HEK293T (cell line): ENCODE measurements around the gene GPC2.
A peak's percentile ranks its signal among the peaks of the same experiment; 100 is the strongest.

Experiments used
- CTCF ChIA-PET: fragments of 350-600 bp; formaldehyde crosslinking; extraction: SDS; loops from one replicate; lab custom pipeline; 2021; ENCODE audit warnings: antibody characterized with exemption, inconsistent platforms; lab: Yijun Ruan, JAX
- POLR2A ChIA-PET: fragments of 350-600 bp; formaldehyde crosslinking; extraction: SDS; loops from one replicate; lab custom pipeline; 2020; ENCODE audit warnings: antibody characterized with exemption, inconsistent platforms; lab: Yijun Ruan, JAX
- DNase-seq: peaks from one replicate; pipeline ENCODE4 v3.0.0; 2012; ENCODE audit warnings: mixed read lengths; ENCODE audit errors: extremely low spot score
- ARNT ChIP-seq: fragments of 450-650 bp; IDR thresholded peaks from 2 replicates; pipeline ENCODE4 v1.6.1; 2017; ENCODE audit warnings: mild to moderate bottlenecking
- BHLHE40 ChIP-seq: fragments of 450-650 bp; IDR thresholded peaks from 2 replicates; pipeline ENCODE4 v1.6.1; 2016; ENCODE audit warnings: mild to moderate bottlenecking, moderate library complexity, borderline replicate concordance
- CTBP1 ChIP-seq: fragments of 450-650 bp; IDR thresholded peaks from 2 replicates; pipeline ENCODE4 v1.6.1; 2016; ENCODE audit warnings: borderline replicate concordance
- ELF4 ChIP-seq: fragments of 450-650 bp; IDR thresholded peaks from 2 replicates; pipeline ENCODE4 v1.6.1; 2017; ENCODE audit warnings: antibody characterized with exemption
- FOXA1 ChIP-seq: fragments of 450-650 bp; IDR thresholded peaks from 2 replicates; pipeline ENCODE4 v1.6.1; 2016; ENCODE audit warnings: mild to moderate bottlenecking
- FOXK2 ChIP-seq: fragments of 450-650 bp; IDR thresholded peaks from 2 replicates; pipeline ENCODE4 v1.6.1; 2016; ENCODE audit warnings: mild to moderate bottlenecking
- FOXM1 ChIP-seq: fragments of 450-650 bp; IDR thresholded peaks from 2 replicates; pipeline ENCODE4 v1.6.1; 2017; ENCODE audit warnings: mild to moderate bottlenecking, borderline replicate concordance
- HDGF ChIP-seq: fragments of 450-650 bp; IDR thresholded peaks from 2 replicates; pipeline ENCODE4 v1.6.1; 2017; ENCODE audit warnings: antibody characterized with exemption, borderline replicate concordance
- L3MBTL2 ChIP-seq: fragments of 450-650 bp; conservative IDR thresholded peaks from 2 replicates; pipeline ENCODE4 v1.6.1; 2016; ENCODE audit warnings: mild to moderate bottlenecking
- LEF1 ChIP-seq: fragments of 450-650 bp; IDR thresholded peaks from 2 replicates; pipeline ENCODE4 v1.6.1; 2017; ENCODE audit warnings: mild to moderate bottlenecking, borderline replicate concordance
- NFRKB ChIP-seq: fragments of 450-650 bp; IDR thresholded peaks from 2 replicates; pipeline ENCODE4 v1.6.1; 2016; ENCODE audit warnings: mild to moderate bottlenecking, moderate library complexity
- PKNOX1 ChIP-seq: fragments of 450-650 bp; IDR thresholded peaks from 2 replicates; pipeline ENCODE4 v1.6.1; 2016
- SP1 ChIP-seq: fragments of 450-650 bp; IDR thresholded peaks from 2 replicates; pipeline ENCODE4 v1.6.1; 2017
- SUZ12 ChIP-seq: fragments of 450-650 bp; IDR thresholded peaks from 2 replicates; pipeline ENCODE4 v1.6.1; 2016; ENCODE audit warnings: mild to moderate bottlenecking
- TARDBP ChIP-seq: fragments of 450-650 bp; IDR thresholded peaks from 2 replicates; pipeline ENCODE4 v1.6.1; 2016
- ZNF384 ChIP-seq: fragments of 450-650 bp; IDR thresholded peaks from 2 replicates; pipeline ENCODE4 v1.6.1; 2016

The GPC2 gene

GRCh38 chr7:100171087-100171681, 6.0 kb downstream of the GPC2 start:
- DNase-seq = no peak
- TF ChIP-seq ELF4 = no peak
- TF ChIP-seq PKNOX1 = no peak
- no peak for TF ChIP-seq FOXA1
- no peak for TF ChIP-seq NFRKB
- TF ChIP-seq SP1 = no peak
- no peak for TF ChIP-seq ARNT
- TF ChIP-seq SUZ12 = no peak
- TF ChIP-seq ZNF384 = no peak
- no peak for TF ChIP-seq FOXM1
- TF ChIP-seq FOXK2 = no peak
- TF ChIP-seq L3MBTL2 = no peak
- POLR2A ChIA-PET = no interaction called here
- CTCF ChIA-PET = no interaction called here

GRCh38 chr7:100170101-100170897, 6.9 kb downstream of the GPC2 start:
- DNase-seq = no peak
- ChIA-PET POLR2A (no interaction called here), CTCF (no interaction called here)
- peak; percentile 57 for TF ChIP-seq PKNOX1
- TF ChIP-seq BHLHE40 = no peak

GRCh38 chr7:100169147-100169850, 7.9 kb downstream of the GPC2 start:
- ChIA-PET POLR2A (interaction anchor here (1.1 kb wide), 1 partner anchor 81 kb away, joined by 3 read pairs; the partner anchor contains the start of gene COPS6), CTCF (interaction anchor here (2.2 kb wide), 1 partner anchor 39 kb away, joined by 8 read pairs; no protein-coding TSS in a partner anchor)
- TF ChIP-seq BHLHE40 = no peak
- no peak for TF ChIP-seq ELF4
- TF ChIP-seq PKNOX1 = no peak
- no peak for TF ChIP-seq FOXA1
- TF ChIP-seq FOXM1 = no peak
- no peak for TF ChIP-seq FOXK2
- no peak for DNase-seq

DNA sequence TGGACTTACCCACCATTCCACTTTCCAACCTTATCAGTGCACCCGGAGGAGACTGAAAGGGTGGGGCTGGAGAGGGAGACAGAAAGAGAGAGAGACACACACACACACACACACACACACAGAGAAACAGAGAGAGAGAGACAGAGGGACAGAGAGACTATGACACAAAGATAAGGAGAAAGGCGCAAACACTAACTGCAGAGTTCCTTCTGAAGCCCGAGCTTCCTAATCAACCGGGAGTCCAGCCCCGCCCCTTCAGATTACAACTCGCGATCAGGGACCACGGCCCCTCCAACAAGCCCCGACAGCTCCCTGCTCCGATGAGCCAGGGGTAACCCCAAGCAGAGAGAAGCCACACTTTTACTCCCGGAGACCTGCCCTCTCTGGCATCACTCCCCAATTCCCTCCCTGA, 9.3 kb downstream of the GPC2 start:
- TF ChIP-seq HDGF (no peak), ELF4 (no peak), BHLHE40 (no peak), NFRKB (no peak), CTBP1 (no peak), TARDBP (no peak), SP1 (no peak), L3MBTL2 (no peak), SUZ12 (no peak), LEF1 (no peak), ZNF384 (no peak), FOXK2 (no peak), ARNT (no peak), PKNOX1 (no peak), FOXA1 (no peak), FOXM1 (no peak)
- ChIA-PET CTCF (interaction anchor here (1.0 to 2.2 kb wide), 3 partner anchors 9 to 37 kb away, joined by 3 to 8 read pairs (median 3); partner anchors contain the start of genes GPC2 and LAMTOR4), POLR2A (interaction anchor here (1.3 to 2.3 kb wide), 2 partner anchors 9 to 22 kb away, joined by 3 to 12 read pairs; partner anchors contain the start of genes GPC2 and STAG3)
- DNase-seq = no peak

- ChIA-PET POLR2A (interaction anchor here (0.9 to 2.3 kb wide), 3 partner anchors 10 to 23 kb away, joined by 3 to 12 read pairs (median 4); partner anchors contain the start of genes GPC2 and STAG3), CTCF (interaction anchor here (0.6 to 2.2 kb wide), 4 partner anchors 10 to 37 kb away, joined by 3 to 8 read pairs (median 4); partner anchors contain the start of genes GPC2 and LAMTOR4)
These were observed 9.9 kb downstream of the GPC2 start for GRCh38 chr7:100166970-100167911.

More at GRCh38 chr7:100166970-100167911, 9.9 kb downstream of the GPC2 start:
- TF ChIP-seq NFRKB = no peak
- no peak for TF ChIP-seq LEF1
- no peak for TF ChIP-seq BHLHE40
- TF ChIP-seq PKNOX1 = no peak
- no peak for TF ChIP-seq CTBP1
- TF ChIP-seq ELF4 = no peak
- no peak for TF ChIP-seq SP1
- TF ChIP-seq L3MBTL2 = no peak
- DNase-seq = no peak
